DMS 273 (cell line): ENCODE results near the gene WASF3.
"Not testable (repeated sequence)": the region's sequence is repeated elsewhere in the genome, so short reads cannot be mapped to it uniquely, and the experiment has no call there.

ENCODE experiments used
- DNase-seq: peaks from one replicate; lab custom pipeline; 2025; ENCODE audit not compliant: unreplicated experiment; lab: John Stamatoyannopoulos, UW

WASF3 gene

DNA sequence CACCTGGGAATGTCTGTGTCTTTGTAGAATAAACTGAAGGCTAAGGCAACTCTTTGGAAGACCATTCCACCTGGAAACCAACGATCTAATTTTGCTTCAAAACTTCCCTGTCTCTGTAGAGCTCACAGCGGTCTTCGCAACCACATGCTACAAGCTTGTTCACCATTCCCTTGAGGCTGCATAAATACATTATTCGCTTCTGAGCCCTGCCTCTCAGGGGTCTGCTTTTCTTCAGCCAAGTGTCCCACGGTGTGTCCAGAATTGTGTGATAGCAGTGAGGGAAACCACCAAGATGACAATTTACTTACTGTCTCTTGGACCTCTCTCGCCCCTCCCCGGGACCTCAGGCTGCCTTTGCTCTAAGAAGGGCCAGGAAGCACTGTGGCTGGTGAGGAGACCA lies 152.0 kb downstream of the WASF3 start:
- no peak for DNase-seq

- DNase-seq: no peak
Measured at GRCh38 chr13:26710166-26710565, 152.7 kb downstream of the WASF3 start.

- no peak for DNase-seq
Measured at GRCh38 chr13:26711211-26711610, 153.7 kb downstream of the WASF3 start.

DNA sequence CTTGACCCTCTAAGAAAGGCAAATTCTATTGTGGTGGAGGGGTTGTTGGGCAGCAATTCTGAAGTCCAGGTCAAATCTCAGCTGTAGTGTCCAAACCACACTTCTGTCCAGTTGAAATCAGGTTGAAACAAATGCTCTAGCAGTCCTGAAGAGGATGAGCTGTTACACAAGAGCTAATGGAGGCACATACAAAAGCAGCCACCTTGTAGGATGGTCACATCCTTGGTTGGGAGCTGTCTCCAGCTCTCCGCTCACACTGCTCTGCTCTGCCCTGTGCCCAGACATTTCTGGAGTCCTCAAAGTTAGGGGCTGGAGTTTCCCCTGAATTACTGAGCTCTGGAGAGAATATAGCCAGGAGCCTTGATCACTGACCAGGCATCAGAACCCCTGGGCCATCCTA lies 155.9 kb downstream of the WASF3 start:
- no peak for DNase-seq

DNA sequence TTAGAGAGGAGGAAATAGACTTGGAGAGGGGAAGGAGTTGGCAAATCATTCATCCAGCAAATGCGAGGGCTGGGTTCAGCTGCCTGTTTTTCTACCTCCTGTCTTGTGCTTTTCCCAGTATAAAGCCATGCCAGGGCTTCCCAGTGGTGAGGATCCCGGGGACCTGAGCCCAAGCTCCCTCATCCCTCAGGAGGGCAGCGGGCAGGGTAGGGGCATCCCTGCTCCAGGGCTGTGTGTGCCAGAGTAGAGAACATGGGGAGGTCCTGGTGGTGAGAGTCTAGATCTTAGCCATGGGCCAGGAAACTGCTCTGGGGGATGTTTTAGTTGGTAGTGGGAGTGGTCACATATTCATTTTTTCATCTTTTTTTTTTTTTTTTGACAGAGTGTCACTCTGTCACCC lies 159.5 kb downstream of the WASF3 start:
- no peak for DNase-seq

DNA sequence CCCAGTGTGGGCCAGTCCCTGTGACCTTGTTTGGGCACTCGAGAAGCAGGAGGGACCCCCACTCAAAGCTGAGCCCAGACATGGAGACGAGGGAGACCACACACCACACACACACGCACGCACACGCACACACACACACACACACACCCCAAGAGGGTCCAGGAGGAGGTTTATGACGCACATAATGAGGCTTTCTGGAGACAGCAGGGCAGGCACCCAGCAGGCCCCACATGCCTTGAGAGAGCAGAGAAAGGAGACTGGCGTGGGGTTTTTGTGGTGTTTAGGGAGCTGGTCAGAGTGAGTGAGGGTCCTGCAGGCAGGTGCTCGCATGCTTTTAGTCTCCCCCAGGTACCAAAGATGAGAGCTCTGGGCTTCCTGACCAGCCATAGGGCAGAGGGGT lies 160.7 kb downstream of the WASF3 start:
- no peak for DNase-seq

DNA sequence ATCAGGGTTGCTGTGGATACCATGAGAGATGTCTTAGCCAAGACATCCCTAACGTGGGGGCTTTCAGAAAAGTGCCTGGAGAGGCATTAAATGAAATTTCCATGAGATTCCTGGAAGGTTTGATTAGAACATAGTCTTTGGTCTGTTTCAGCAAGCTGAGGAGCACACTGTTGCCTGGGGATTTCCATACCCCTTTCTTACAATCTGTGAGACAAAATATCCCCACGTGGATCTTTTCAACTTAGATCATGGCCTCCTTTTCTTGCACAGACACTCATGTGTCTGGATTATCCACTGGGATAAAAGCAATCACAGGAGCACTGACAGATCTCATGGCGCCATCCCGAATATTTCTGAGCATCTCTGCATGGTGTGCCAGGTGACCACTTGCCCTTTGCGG lies 161.4 kb downstream of the WASF3 start:
- no peak for DNase-seq

GRCh38 chr13:26719356-26719945 lies 162.0 kb downstream of the WASF3 start:
- peak; percentile 52 for DNase-seq

DNA sequence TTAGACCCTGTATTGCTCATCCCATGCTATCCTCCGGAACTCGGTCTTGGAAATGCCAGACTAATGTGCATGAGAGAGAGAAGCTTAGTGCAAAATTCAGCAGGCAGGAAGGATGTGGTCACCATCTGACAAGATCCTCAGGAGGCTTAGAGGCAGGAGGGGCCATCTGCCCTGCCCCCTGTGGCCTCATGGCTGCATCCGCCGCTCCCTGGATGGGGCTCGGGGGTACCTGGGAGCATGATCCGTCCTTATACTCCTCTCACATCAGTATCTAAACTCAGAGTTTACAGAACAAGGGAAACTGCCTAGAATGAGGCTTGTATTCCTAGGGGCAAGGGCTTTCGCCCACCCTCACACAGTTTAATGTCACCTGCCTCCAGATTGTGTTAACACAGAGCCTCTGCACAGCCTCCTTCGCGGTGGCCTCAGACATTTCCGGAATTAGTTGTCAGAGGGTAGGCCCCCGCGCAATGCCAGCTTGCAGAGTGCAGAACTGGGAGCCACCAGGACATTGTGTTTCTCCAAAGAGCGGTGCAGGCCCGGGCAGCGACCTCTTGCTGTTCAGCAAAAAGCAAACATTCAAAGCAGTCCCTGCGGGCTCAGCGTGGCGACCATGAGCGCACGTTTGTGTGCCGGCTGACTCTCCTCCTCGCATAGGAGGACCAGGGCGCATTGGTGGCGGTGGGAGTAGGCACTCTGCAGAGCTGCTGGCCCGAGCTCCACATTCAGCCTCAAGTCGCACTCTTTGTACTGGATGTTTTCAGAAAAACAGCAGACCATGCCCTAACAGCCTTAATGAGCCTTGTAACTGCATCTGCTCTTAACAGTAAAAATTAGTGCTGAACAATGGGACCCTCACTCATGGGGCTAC lies 164.0 kb downstream of the WASF3 start:
- no peak for DNase-seq

DNA sequence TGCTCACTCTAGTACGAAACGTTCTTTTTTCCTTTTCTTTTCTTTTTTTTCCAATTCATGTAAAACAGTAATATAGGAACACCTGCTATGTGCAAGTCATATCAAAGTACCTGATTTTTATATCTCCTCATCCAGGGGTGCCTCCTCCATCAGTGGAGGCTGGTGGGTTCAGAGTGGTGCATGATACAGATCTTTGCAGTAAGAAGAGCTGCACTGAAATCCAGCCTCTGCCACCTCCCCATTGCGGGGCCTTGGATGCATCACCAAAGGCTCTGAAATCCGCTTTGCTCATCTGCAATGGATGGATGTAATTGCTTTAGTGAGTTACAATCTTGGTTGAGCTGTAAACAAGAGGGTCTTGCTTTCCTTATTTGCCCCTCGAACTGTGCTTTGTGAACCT lies 164.8 kb downstream of the WASF3 start:
- no peak for DNase-seq

GRCh38 chr13:26723620-26724019 lies 166.1 kb downstream of the WASF3 start:
- not testable (repeated sequence) for DNase-seq

DNA sequence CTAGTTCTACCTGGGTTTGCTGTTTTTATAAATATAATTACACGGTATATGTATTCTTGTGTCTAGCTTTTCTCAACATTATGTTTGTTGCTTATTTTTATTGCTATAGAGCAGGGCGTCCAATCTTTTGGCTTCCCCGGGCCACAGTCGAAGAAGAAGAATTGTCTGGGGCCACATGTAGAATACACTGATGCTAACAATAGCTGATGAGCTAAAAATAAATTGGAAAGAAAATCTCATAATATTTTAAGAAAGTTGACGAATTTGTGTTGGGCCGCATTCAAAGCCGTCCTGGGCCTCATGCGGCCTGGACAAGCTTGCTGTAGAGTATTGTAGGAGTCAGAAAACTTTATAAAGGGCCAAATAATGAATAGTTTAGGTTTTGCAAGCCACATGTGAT lies 169.2 kb downstream of the WASF3 start:
- no peak for DNase-seq

- DNase-seq: no peak
Measured at GRCh38 chr13:26727122-26727521, 169.6 kb downstream of the WASF3 start.

DNA sequence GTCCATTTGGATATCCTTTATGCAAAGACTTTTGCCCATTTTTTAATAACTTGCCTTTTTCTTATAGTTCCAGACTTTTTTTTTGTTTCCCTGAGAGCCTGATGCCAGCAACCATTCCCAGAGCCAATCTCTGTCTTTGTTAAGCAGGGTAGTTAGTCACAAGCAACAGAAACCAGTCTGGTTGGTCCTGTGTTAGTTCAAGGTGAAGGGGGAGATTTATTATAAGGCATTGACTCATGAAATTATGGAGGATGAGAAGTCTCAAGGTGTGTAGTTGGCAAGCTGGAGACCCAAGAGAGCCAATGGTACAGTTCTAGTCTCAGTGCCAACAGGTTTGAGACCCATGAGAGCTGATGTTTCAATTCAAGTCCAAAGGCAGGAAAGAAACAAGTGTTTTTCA lies 170.2 kb downstream of the WASF3 start:
- no peak for DNase-seq

DNA sequence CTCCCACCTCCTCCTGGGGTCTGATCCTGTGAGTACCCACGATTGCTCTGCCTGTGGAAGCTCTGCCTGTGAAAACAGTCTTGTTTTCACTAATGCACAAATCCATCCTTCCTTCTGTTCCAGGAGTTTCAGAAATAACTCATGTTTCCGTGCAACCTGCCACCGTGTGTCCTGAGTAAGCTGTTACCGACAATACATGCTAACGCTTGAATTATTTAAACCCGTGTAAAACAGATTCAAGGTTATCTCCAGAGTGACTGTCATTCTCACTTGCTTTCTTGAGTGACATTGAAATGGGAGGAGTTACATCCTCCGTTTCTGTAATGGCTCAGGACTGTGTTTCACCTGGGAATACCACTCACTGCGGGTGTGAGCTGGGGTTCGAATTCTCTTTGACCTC lies 178.2 kb downstream of the WASF3 start:
- no peak for DNase-seq
